ENCODE measurements around the gene PSD2.

Gene PSD2

GRCh38 chr5:139764886-139765408 lies 30.7 kb upstream of the PSD2 start:
- TF ChIP-seq CTCF (conservative IDR thresholded peaks at IDR 0.05): no peak
- H3K27ac ChIP-seq: no peak overlapping the region

- H3K27ac ChIP-seq: peak overlapping the region; percentile 41; the same call in 1 of the 2 replicates
- TF ChIP-seq CTCF (conservative IDR thresholded peaks at IDR 0.05): peak; percentile 99
These were observed 30.0 kb upstream of the PSD2 start for GRCh38 chr5:139765409-139766217.

GRCh38 chr5:139767960-139768359 lies 27.6 kb upstream of the PSD2 start:
- TF ChIP-seq CTCF (conservative IDR thresholded peaks at IDR 0.05): no peak
- H3K27ac ChIP-seq: no peak overlapping the region

GRCh38 chr5:139768807-139769465 lies 26.7 kb upstream of the PSD2 start:
- TF ChIP-seq CTCF (conservative IDR thresholded peaks at IDR 0.05): no peak
- no peak overlapping the region for H3K27ac ChIP-seq

- no peak for TF ChIP-seq CTCF (conservative IDR thresholded peaks at IDR 0.05)
- H3K27ac ChIP-seq: no peak overlapping the region
These were observed 26.1 kb upstream of the PSD2 start for GRCh38 chr5:139769477-139769876.

- TF ChIP-seq CTCF (conservative IDR thresholded peaks at IDR 0.05): no peak
- no peak overlapping the region for H3K27ac ChIP-seq
These were observed 24.9 kb upstream of the PSD2 start for GRCh38 chr5:139770722-139771121.

- no peak for TF ChIP-seq CTCF (conservative IDR thresholded peaks at IDR 0.05)
- H3K27ac ChIP-seq: no peak overlapping the region
These were observed 23.4 kb upstream of the PSD2 start for GRCh38 chr5:139772089-139772791.

Data from VCaP (cell line).